HepG2 (cell line): ENCODE measurements around the gene TRPM5. TPM values are rescaled to one million over a fixed set of nuclear protein-coding genes. Genes with fewer than 3 reads are reported as not detected.

Source experiments
- GLI4 ChIP-seq: sonication (generic); formaldehyde crosslinking; IDR thresholded peaks from 2 replicates; pipeline ENCODE4 v1.5.1; 2020; ENCODE audit warnings: missing genetic modification reagents, mild to moderate bottlenecking, moderate library complexity, borderline replicate concordance
- HES4 ChIP-seq: sonication (generic); formaldehyde crosslinking; IDR thresholded peaks from 2 replicates; pipeline ENCODE4 v1.9.0; 2021; ENCODE audit warnings: mild to moderate bottlenecking, missing genetic modification reagents, borderline replicate concordance
- JDP2 ChIP-seq: sonication (generic); formaldehyde crosslinking; IDR thresholded peaks from 2 replicates; pipeline ENCODE4 v1.8.1; 2022; ENCODE audit warnings: missing genetic modification reagents, borderline replicate concordance
- KDM3A ChIP-seq: IDR thresholded peaks from 2 replicates; pipeline ENCODE4 v1.6.1; 2018; ENCODE audit warnings: low read depth, missing compliant biosample characterization
- MEF2D ChIP-seq: sonication (generic); formaldehyde crosslinking; IDR thresholded peaks from 2 replicates; pipeline ENCODE4 v1.5.1; 2020; ENCODE audit warnings: mild to moderate bottlenecking, missing genetic modification reagents
- NBN ChIP-seq: fragments of 450-650 bp; conservative IDR thresholded peaks from 2 replicates; pipeline ENCODE4 v1.6.1; 2017
- NR2C2 ChIP-seq: sonication (generic); formaldehyde crosslinking; IDR thresholded peaks from 2 replicates; pipeline ENCODE4 v1.4.0; 2020; ENCODE audit warnings: missing genetic modification reagents, mild to moderate bottlenecking, moderate library complexity, borderline replicate concordance
- PCBP1 ChIP-seq: fragments of 200-400 bp; formaldehyde crosslinking; IDR thresholded peaks from 2 replicates; pipeline ENCODE4 v1.6.1; 2017; ENCODE audit warnings: mild to moderate bottlenecking, low read depth, low read length, borderline replicate concordance
- SETDB1 ChIP-seq: sonication (generic); formaldehyde crosslinking; IDR thresholded peaks from 2 replicates; pipeline ENCODE4 v1.5.1; 2020; ENCODE audit warnings: missing genetic modification reagents, mild to moderate bottlenecking, borderline replicate concordance
- SMAD3 ChIP-seq: sonication (generic); formaldehyde crosslinking; IDR thresholded peaks from 2 replicates; pipeline ENCODE4 v1.4.0; 2020; ENCODE audit warnings: missing genetic modification reagents
- TARDBP ChIP-seq: sonication (generic); formaldehyde crosslinking; IDR thresholded peaks from 2 replicates; pipeline ENCODE4 v1.8.0; 2022; ENCODE audit warnings: mild to moderate bottlenecking, missing genetic modification reagents
- TRIM24 ChIP-seq: sonication (generic); formaldehyde crosslinking; IDR thresholded peaks from 2 replicates; pipeline ENCODE4 v1.8.0; 2022; ENCODE audit warnings: mild to moderate bottlenecking, missing genetic modification reagents
- ZEB1 ChIP-seq: IDR thresholded peaks from 2 replicates; pipeline ENCODE4 v1.6.1; 2012; ENCODE audit warnings: mild to moderate bottlenecking, low read depth, inconsistent platforms; ENCODE audit not compliant: insufficient replicate concordance
- ZFP82 ChIP-seq: sonication (generic); formaldehyde crosslinking; IDR thresholded peaks from 2 replicates; pipeline ENCODE4 v1.5.1; 2020; ENCODE audit warnings: mild to moderate bottlenecking, missing genetic modification reagents, borderline replicate concordance
- ZNF124 ChIP-seq: sonication (generic); formaldehyde crosslinking; IDR thresholded peaks from 2 replicates; pipeline ENCODE4 v1.4.0; 2020; ENCODE audit warnings: missing genetic modification reagents
- ZNF160 ChIP-seq: sonication (generic); formaldehyde crosslinking; IDR thresholded peaks from 2 replicates; pipeline ENCODE4 v1.8.0; 2022; ENCODE audit warnings: mild to moderate bottlenecking, inconsistent platforms, missing genetic modification reagents
- ZNF224 ChIP-seq: sonication (generic); formaldehyde crosslinking; IDR thresholded peaks from 2 replicates; pipeline ENCODE4 v1.5.0; 2020; ENCODE audit warnings: mild to moderate bottlenecking, missing genetic modification reagents
- ZNF232 ChIP-seq: sonication (generic); formaldehyde crosslinking; IDR thresholded peaks from 2 replicates; pipeline ENCODE4 v1.4.0; 2020; ENCODE audit warnings: missing genetic modification reagents, borderline replicate concordance
- ZNF337 ChIP-seq: sonication (generic); formaldehyde crosslinking; IDR thresholded peaks from 2 replicates; pipeline ENCODE4 v1.5.1; 2020; ENCODE audit warnings: missing genetic modification reagents, low read depth, mild to moderate bottlenecking, borderline replicate concordance
- ZNF510 ChIP-seq: sonication (generic); formaldehyde crosslinking; IDR thresholded peaks from 2 replicates; pipeline ENCODE4 v1.4.0; 2020; ENCODE audit warnings: low read depth, mild to moderate bottlenecking, missing genetic modification reagents
- ZNF7 ChIP-seq: IDR thresholded peaks from 2 replicates; pipeline ENCODE4 v1.6.1; 2016; ENCODE audit warnings: missing biosample characterization, missing genetic modification reagents
- ZNF772 ChIP-seq: sonication (generic); formaldehyde crosslinking; IDR thresholded peaks from 2 replicates; pipeline ENCODE4 v1.5.0; 2020; ENCODE audit warnings: mild to moderate bottlenecking, missing genetic modification reagents
- polyA plus RNA-seq, 8 experiments: library from polyadenylated mRNA; depleted of rRNA in 3 of 8; stranded (reverse) in 7 of 8; unstranded in 1 of 8; fragments of >200 nt; fragmentation: Illumina TruSeq in 4 of 8; extraction: Trizol in 4 of 8; gene quantifications; 2 replicates each; pipeline versions ENCODE4 v1.2.1 to v1.2.3, GENCODE V29; 2011 to 2016; ENCODE audit warnings: low read depth in 4 of 8, missing spikeins in 1 of 8, mixed read lengths in 1 of 8; ENCODE audit not compliant: insufficient read depth in 1 of 8
- total RNA-seq, 5 experiments: library from RNA; depleted of rRNA; stranded (reverse); fragments of >200 nt; fragmentation: Illumina TruSeq; extraction: Trizol; gene quantifications; 2 replicates each; pipeline ENCODE4 v1.2.3, GENCODE V29; 2016; ENCODE audit warnings: low read depth in 1 of 5
- TF ChIP-seq, protein P1 (sequence below): sonication (generic); formaldehyde crosslinking; IDR thresholded peaks from 2 replicates; pipeline ENCODE4 v1.8.1; 2022; ENCODE audit warnings: mild to moderate bottlenecking, missing genetic modification reagents
- TF ChIP-seq, protein P2 (sequence below): sonication (generic); formaldehyde crosslinking; IDR thresholded peaks from 2 replicates; pipeline ENCODE4 v1.8.1; 2023; ENCODE audit warnings: mild to moderate bottlenecking, inconsistent platforms, moderate library complexity, missing genetic modification reagents, borderline replicate concordance
- TF ChIP-seq, protein P3 (sequence below): sonication (generic); formaldehyde crosslinking; conservative IDR thresholded peaks from 2 replicates; pipeline ENCODE4 v1.5.0; 2020; ENCODE audit warnings: missing genetic modification reagents
- TF ChIP-seq, protein P4 (sequence below): IDR thresholded peaks from 2 replicates; pipeline ENCODE4 v1.6.1; 2018; ENCODE audit warnings: missing genetic modification reagents, mild to moderate bottlenecking, missing compliant biosample characterization

Gene TRPM5
- total and polyA plus RNA-seq, 2 of the 13 experiments (the other 11 are each of a cell fraction or from before 2014, with no cell fraction given): 0.12 TPM; not detected in 1

DNA sequence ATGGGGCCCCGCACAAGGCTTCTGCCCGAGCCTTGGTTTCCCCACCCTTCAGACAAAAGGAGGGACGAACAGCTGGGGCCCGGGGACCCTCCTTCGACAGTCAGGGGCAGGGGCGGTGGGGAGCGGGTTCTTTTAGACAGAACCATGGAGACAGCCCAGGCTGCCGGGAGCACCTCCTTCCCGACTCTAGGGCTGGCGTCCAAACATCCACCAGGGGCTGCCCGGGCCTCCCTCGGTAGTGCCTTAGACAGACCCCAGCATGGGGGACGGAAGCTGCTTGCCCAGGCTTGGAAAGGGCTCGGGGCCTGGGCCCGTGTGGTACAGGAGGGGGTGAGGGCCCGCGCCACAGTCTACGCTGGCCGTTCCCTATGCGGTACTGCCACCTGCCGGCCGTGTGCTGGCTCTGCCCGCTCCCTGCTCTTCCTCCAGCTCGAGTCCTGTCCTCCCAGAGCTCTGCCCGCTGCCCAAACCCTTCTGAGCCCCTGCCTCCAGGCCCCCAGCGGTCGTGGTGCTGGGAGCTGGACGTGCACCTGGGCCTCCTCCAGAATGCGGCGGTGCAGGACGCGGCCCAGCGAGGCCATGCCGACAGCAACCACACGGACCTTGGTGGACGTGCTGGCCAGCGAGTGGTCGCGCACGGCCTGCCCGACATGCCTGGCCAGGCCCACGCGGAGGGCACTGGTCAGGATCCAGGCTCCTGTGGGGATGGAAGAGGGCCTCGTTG lies 23.6 kb downstream of the TRPM5 start (continued):
- TF ChIP-seq, protein P1, sequence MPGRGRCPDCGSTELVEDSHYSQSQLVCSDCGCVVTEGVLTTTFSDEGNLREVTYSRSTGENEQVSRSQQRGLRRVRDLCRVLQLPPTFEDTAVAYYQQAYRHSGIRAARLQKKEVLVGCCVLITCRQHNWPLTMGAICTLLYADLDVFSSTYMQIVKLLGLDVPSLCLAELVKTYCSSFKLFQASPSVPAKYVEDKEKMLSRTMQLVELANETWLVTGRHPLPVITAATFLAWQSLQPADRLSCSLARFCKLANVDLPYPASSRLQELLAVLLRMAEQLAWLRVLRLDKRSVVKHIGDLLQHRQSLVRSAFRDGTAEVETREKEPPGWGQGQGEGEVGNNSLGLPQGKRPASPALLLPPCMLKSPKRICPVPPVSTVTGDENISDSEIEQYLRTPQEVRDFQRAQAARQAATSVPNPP: no peak
- TF ChIP-seq ZNF160 (no peak), SETDB1 (CRISPR knock-in tag) (no peak), PCBP1 (no peak), ZEB1 (no peak), KDM3A (CRISPR knock-in tag) (peak; percentile 69; the same call in 1 of the 2 replicates), ZNF7 (CRISPR knock-in tag) (no peak), ZNF124 (CRISPR knock-in tag) (no peak), MEF2D (CRISPR knock-in tag) (peak; percentile 31; the same call in 1 of the 2 replicates), NBN (no peak), GLI4 (CRISPR knock-in tag) (no peak), NR2C2 (no peak), ZFP82 (CRISPR knock-in tag) (no peak), HES4 (no peak), ZNF337 (CRISPR knock-in tag) (no peak), TARDBP (CRISPR knock-in tag) (no peak), JDP2 (CRISPR knock-in tag) (no peak), ZNF232 (CRISPR knock-in tag) (0 out of 2 replicates have a peak, but pooled peaks have one; percentile 69), TRIM24 (CRISPR knock-in tag) (no peak), ZNF224 (CRISPR knock-in tag) (no peak), ZNF510 (no peak), ZNF772 (no peak), SMAD3 (peak; percentile 58; the same call in 1 of the 2 replicates)
- TF ChIP-seq, protein P2, sequence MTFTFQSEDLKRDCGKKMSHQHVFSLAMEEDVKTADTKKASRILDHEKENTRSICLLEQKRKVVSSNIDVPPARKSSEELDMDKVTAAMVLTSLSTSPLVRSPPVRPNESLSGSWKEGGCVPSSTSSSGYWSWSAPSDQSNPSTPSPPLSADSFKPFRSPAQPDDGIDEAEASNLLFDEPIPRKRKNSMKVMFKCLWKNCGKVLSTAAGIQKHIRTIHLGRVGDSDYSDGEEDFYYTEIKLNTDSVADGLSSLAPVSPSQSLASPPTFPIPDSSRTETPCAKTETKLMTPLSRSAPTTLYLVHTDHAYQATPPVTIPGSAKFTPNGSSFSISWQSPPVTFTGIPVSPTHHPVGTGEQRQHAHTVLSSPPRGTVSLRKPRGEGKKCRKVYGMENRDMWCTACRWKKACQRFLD (CRISPR knock-in tag): no peak
- TF ChIP-seq, protein P3, sequence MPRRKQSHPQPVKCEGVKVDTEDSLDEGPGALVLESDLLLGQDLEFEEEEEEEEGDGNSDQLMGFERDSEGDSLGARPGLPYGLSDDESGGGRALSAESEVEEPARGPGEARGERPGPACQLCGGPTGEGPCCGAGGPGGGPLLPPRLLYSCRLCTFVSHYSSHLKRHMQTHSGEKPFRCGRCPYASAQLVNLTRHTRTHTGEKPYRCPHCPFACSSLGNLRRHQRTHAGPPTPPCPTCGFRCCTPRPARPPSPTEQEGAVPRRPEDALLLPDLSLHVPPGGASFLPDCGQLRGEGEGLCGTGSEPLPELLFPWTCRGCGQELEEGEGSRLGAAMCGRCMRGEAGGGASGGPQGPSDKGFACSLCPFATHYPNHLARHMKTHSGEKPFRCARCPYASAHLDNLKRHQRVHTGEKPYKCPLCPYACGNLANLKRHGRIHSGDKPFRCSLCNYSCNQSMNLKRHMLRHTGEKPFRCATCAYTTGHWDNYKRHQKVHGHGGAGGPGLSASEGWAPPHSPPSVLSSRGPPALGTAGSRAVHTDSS: 0 out of 2 replicates have a peak, but pooled peaks have one; percentile 85
- TF ChIP-seq, protein P4, sequence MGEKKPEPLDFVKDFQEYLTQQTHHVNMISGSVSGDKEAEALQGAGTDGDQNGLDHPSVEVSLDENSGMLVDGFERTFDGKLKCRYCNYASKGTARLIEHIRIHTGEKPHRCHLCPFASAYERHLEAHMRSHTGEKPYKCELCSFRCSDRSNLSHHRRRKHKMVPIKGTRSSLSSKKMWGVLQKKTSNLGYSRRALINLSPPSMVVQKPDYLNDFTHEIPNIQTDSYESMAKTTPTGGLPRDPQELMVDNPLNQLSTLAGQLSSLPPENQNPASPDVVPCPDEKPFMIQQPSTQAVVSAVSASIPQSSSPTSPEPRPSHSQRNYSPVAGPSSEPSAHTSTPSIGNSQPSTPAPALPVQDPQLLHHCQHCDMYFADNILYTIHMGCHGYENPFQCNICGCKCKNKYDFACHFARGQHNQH: no peak; the same call in 1 of the 2 replicates
